Fibroblast of gingiva (primary cell): ENCODE data around the gene FIZ1.
A peak's percentile ranks its signal among the peaks of the same experiment; 100 is the strongest.

Source experiments
- DNase-seq: peaks from one replicate; pipeline ENCODE4 v3.0.0-alpha.2; 2011; ENCODE audit warnings: low read depth

The FIZ1 gene

GRCh38 chr19:55635334-55635717 is 36.0 kb upstream of the FIZ1 start:
- DNase-seq: no peak

GRCh38 chr19:55633861-55634260 is 34.5 kb upstream of the FIZ1 start:
- no peak for DNase-seq

- DNase-seq: peak; percentile 89
Observed at GRCh38 chr19:55632463-55632834, 33.1 kb upstream of the FIZ1 start.

GRCh38 chr19:55626350-55626749 is 27.0 kb upstream of the FIZ1 start:
- DNase-seq: no peak

GRCh38 chr19:55625004-55625326 is 25.6 kb upstream of the FIZ1 start:
- no peak for DNase-seq

- DNase-seq: peak; percentile 85
Observed at GRCh38 chr19:55624109-55625003, 25.0 kb upstream of the FIZ1 start, which contains the start of gene ZNF784. ZNF784 (minus strand) TSS chr19:55624566; CDS start chr19:55624561, 5 bp downstream.

- no peak for DNase-seq
Observed at GRCh38 chr19:55623561-55623960, 24.2 kb upstream of the FIZ1 start.

- no peak for DNase-seq
Observed at GRCh38 chr19:55623130-55623529, 23.8 kb upstream of the FIZ1 start.

- DNase-seq: no peak
Observed at GRCh38 chr19:55622242-55622969, 23.1 kb upstream of the FIZ1 start.

- DNase-seq: no peak
Observed at GRCh38 chr19:55621673-55622231, 22.4 kb upstream of the FIZ1 start.

GRCh38 chr19:55621205-55621672 is 21.9 kb upstream of the FIZ1 start:
- no peak for DNase-seq

GRCh38 chr19:55620410-55621204 is 21.3 kb upstream of the FIZ1 start:
- DNase-seq: no peak

GRCh38 chr19:55619286-55619685 is 20.0 kb upstream of the FIZ1 start:
- DNase-seq: peak; percentile 76

GRCh38 chr19:55618426-55618825 is 19.1 kb upstream of the FIZ1 start:
- DNase-seq: no peak

GRCh38 chr19:55617426-55617825 is 18.1 kb upstream of the FIZ1 start:
- DNase-seq: no peak

- no peak for DNase-seq
Observed at GRCh38 chr19:55616395-55616875, 17.1 kb upstream of the FIZ1 start.

GRCh38 chr19:55615543-55616394 is 16.5 kb upstream of the FIZ1 start:
- no peak for DNase-seq

GRCh38 chr19:55614711-55615542 is 15.6 kb upstream of the FIZ1 start:
- no peak for DNase-seq

GRCh38 chr19:55613930-55614710 is 14.8 kb upstream of the FIZ1 start:
- DNase-seq: no peak
